ENCODE data around the gene AGPAT3. TPM values are rescaled to one million over a fixed set of nuclear protein-coding genes. Genes with fewer than 3 reads are reported as not detected.

The AGPAT3 gene
- total RNA-seq, 1 donor from 2014 or later = 7.8 TPM

GRCh38 chr21:43827015-43827611 is 37.9 kb upstream of the AGPAT3 start:
- H3F3A ChIP-seq (ENCODE audit: low read depth) = no peaks in the 10 kb centered on the region
- H3K79me2 ChIP-seq (ENCODE audit: low read depth) = no peaks in the 10 kb centered on the region
- DNase-seq (ENCODE audit: low spot score) = no peak
- no peaks in the 10 kb centered on the region for H3K9me3 ChIP-seq (ENCODE audit: low read depth)
- TF ChIP-seq EZH2 (IDR thresholded peaks at IDR 0.05) (no peak), EZH2phosphoT487 (IDR thresholded peaks at IDR 0.05) (no peak), CTCF (IDR thresholded peaks at IDR 0.05) (no peak)
- H3K9ac ChIP-seq = no peak overlapping the region
- H4K20me1 ChIP-seq (ENCODE audit: low read depth) = no peaks in the 10 kb centered on the region
- Mint-ChIP-seq H3K36me3 (no peaks in the 10 kb centered on the region), H3K27ac (no peak overlapping the region), H3K9me3 (peaks cover 3% of the 10 kb centered on the region), H3K27me3 (ENCODE audit: insufficient read depth, low read depth) (no peaks in the 10 kb centered on the region), H3K4me1 (peaks cover 5% of the 10 kb centered on the region), H3K4me3 (no peak overlapping the region)
- H3K27ac ChIP-seq = no peak overlapping the region
- no peak overlapping the region for H3K4me2 ChIP-seq
- peaks cover 6% of the 10 kb centered on the region for H3K4me1 ChIP-seq
- no peaks in the 10 kb centered on the region for H3K36me3 ChIP-seq
- no peak overlapping the region for H2AFZ ChIP-seq (replicated peaks)
- no peak overlapping the region for H3K4me3 ChIP-seq
- no peaks in the 10 kb centered on the region for H3K27me3 ChIP-seq

GRCh38 chr21:43829161-43829560 is 35.9 kb upstream of the AGPAT3 start:
- no peaks in the 10 kb centered on the region for H3K79me2 ChIP-seq (ENCODE audit: low read depth)
- no peak for DNase-seq (ENCODE audit: low spot score)
- peaks cover 5% of the 10 kb centered on the region for H3K4me1 Mint-ChIP-seq

GRCh38 chr21:43829575-43830119 is 35.4 kb upstream of the AGPAT3 start:
- Histone ChIP-seq H3K27ac (no peak overlapping the region), H3K4me3 (no peak overlapping the region), H3F3A (ENCODE audit: low read depth) (no peaks in the 10 kb centered on the region), H3K4me1 (peaks cover 6% of the 10 kb centered on the region), H4K20me1 (ENCODE audit: low read depth) (no peaks in the 10 kb centered on the region), H2AFZ (replicated peaks) (no peak overlapping the region), H3K9ac (no peak overlapping the region), H3K27me3 (no peaks in the 10 kb centered on the region), H3K36me3 (no peaks in the 10 kb centered on the region), H3K4me2 (no peak overlapping the region), H3K79me2 (ENCODE audit: low read depth) (no peaks in the 10 kb centered on the region), H3K9me3 (ENCODE audit: low read depth) (no peaks in the 10 kb centered on the region)
- Mint-ChIP-seq H3K4me1 (peaks cover 5% of the 10 kb centered on the region), H3K27ac (peak overlapping the region; percentile 21), H3K27me3 (ENCODE audit: insufficient read depth, low read depth) (no peaks in the 10 kb centered on the region), H3K9me3 (peaks cover 9% of the 10 kb centered on the region), H3K4me3 (peak overlapping the region; percentile 30), H3K36me3 (no peaks in the 10 kb centered on the region)
- no peak for DNase-seq (ENCODE audit: low spot score)
- TF ChIP-seq EZH2phosphoT487 (IDR thresholded peaks at IDR 0.05) (no peak), CTCF (IDR thresholded peaks at IDR 0.05) (no peak), EZH2 (IDR thresholded peaks at IDR 0.05) (no peak)

More at GRCh38 chr21:43829161-43829560, 35.9 kb upstream of the AGPAT3 start:
- Histone ChIP-seq H3K36me3 (no peaks in the 10 kb centered on the region), H3K27ac (no peak overlapping the region), H3K4me2 (no peak overlapping the region), H3K4me3 (no peak overlapping the region), H3K9ac (no peak overlapping the region), H3K27me3 (no peaks in the 10 kb centered on the region), H3F3A (ENCODE audit: low read depth) (no peaks in the 10 kb centered on the region), H3K9me3 (ENCODE audit: low read depth) (no peaks in the 10 kb centered on the region), H4K20me1 (ENCODE audit: low read depth) (no peaks in the 10 kb centered on the region), H3K4me1 (peaks cover 6% of the 10 kb centered on the region), H2AFZ (replicated peaks) (no peak overlapping the region)
- Mint-ChIP-seq H3K9me3 (peaks cover 9% of the 10 kb centered on the region), H3K27ac (peak overlapping the region; percentile 21), H3K36me3 (no peaks in the 10 kb centered on the region), H3K27me3 (ENCODE audit: insufficient read depth, low read depth) (no peaks in the 10 kb centered on the region), H3K4me3 (peak overlapping the region; percentile 30)
- TF ChIP-seq CTCF (IDR thresholded peaks at IDR 0.05) = no peak
- no peak for TF ChIP-seq EZH2phosphoT487 (IDR thresholded peaks at IDR 0.05)
- no peak for TF ChIP-seq EZH2 (IDR thresholded peaks at IDR 0.05)
